Raji (cell line): ENCODE data around the gene NBEA.

Experiments
- POLR2A ChIP-seq: IDR thresholded peaks from 2 replicates; pipeline ENCODE4 v1.6.1; 2011; ENCODE audit warnings: low read depth, low read length, control low read depth; ENCODE audit not compliant: insufficient read depth

Gene NBEA

GRCh38 chr13:35356572-35356971 is 414.5 kb downstream of the NBEA start:
- no peak for TF ChIP-seq POLR2A

- no peak for TF ChIP-seq POLR2A
Measured at GRCh38 chr13:35365883-35366282, 423.8 kb downstream of the NBEA start.

- TF ChIP-seq POLR2A: no peak
Measured at GRCh38 chr13:35367586-35367985, 425.5 kb downstream of the NBEA start.

GRCh38 chr13:35378939-35379338 is 436.9 kb downstream of the NBEA start:
- TF ChIP-seq POLR2A: no peak

GRCh38 chr13:35379663-35380062 is 437.6 kb downstream of the NBEA start:
- no peak for TF ChIP-seq POLR2A

GRCh38 chr13:35387682-35388250 is 445.7 kb downstream of the NBEA start:
- TF ChIP-seq POLR2A: no peak

GRCh38 chr13:35388441-35389355 is 446.6 kb downstream of the NBEA start:
- TF ChIP-seq POLR2A: no peak

- no peak for TF ChIP-seq POLR2A
Measured at GRCh38 chr13:35389535-35389934, 447.5 kb downstream of the NBEA start.

GRCh38 chr13:35392768-35393167 is 450.7 kb downstream of the NBEA start:
- no peak for TF ChIP-seq POLR2A

GRCh38 chr13:35393886-35394285 is 451.8 kb downstream of the NBEA start:
- TF ChIP-seq POLR2A: no peak

- no peak for TF ChIP-seq POLR2A
Measured at GRCh38 chr13:35411059-35411744, 469.1 kb downstream of the NBEA start.

- TF ChIP-seq POLR2A: no peak
Measured at GRCh38 chr13:35448465-35448864, 506.4 kb downstream of the NBEA start.

- no peak for TF ChIP-seq POLR2A
Measured at GRCh38 chr13:35449821-35450220, 507.8 kb downstream of the NBEA start.

- no peak for TF ChIP-seq POLR2A
Measured at GRCh38 chr13:35455022-35455421, 513.0 kb downstream of the NBEA start.

GRCh38 chr13:35457258-35457657 is 515.2 kb downstream of the NBEA start:
- TF ChIP-seq POLR2A: no peak

- TF ChIP-seq POLR2A: no peak
Measured at GRCh38 chr13:35460061-35460460, 518.0 kb downstream of the NBEA start.

- no peak for TF ChIP-seq POLR2A
Measured at GRCh38 chr13:35465371-35465770, 523.3 kb downstream of the NBEA start.

- TF ChIP-seq POLR2A: no peak
Measured at GRCh38 chr13:35468195-35468594, 526.1 kb downstream of the NBEA start.
